T-helper 17 cell (primary cell): ENCODE results near the gene AHDC1. TPM values are rescaled to one million over a fixed set of nuclear protein-coding genes. Genes with fewer than 3 reads are reported as not detected.

Source experiments
- ATAC-seq: fragments of 150-1000 bp; cut with Tn5 transposase; 2 replicates; pipeline ENCODE4 v1.10.0; 2021; ENCODE audit warnings: mild to moderate bottlenecking, moderate library complexity
- DNase-seq, 3 donors: peaks; one replicate each; pipeline versions ENCODE4 v3.0.0 to v3.0.0-alpha.2; 2020 to 2021
- H3K9me3 ChIP-seq: one replicate; pipeline ENCODE4 v1.7.0; 2013; ENCODE audit warnings: low read length, mild to moderate bottlenecking; ENCODE audit not compliant: control insufficient read depth, poor library complexity, severe bottlenecking
- H3K27ac Mint-ChIP-seq: one replicate; pipeline ENCODE4 v1.8.0; 2022; ENCODE audit warnings: mild to moderate bottlenecking, moderate library complexity, mixed read lengths
- H3K27me3 Mint-ChIP-seq: one replicate; pipeline ENCODE4 v1.8.0; 2022; ENCODE audit warnings: mixed read lengths
- H3K36me3 Mint-ChIP-seq: one replicate; pipeline ENCODE4 v1.8.0; 2022; ENCODE audit warnings: low read depth, mixed read lengths
- H3K4me1 Mint-ChIP-seq: one replicate; pipeline ENCODE4 v1.8.0; 2022; ENCODE audit warnings: mild to moderate bottlenecking, mixed read lengths
- H3K4me3 Mint-ChIP-seq: one replicate; pipeline ENCODE4 v1.8.0; 2022; ENCODE audit warnings: mild to moderate bottlenecking, moderate library complexity, mixed read lengths
- total RNA-seq, 4 donors: library from RNA in 2 of 4; stranded (reverse) in 2 of 4; gene quantifications; one replicate each; pipeline ENCODE4 v1.2.3 and lab custom pipeline; 2022 to 2026

AHDC1 gene
- total RNA-seq, 2 donors from 2014 or later, result 15.9 to 18.7 TPM

DNA sequence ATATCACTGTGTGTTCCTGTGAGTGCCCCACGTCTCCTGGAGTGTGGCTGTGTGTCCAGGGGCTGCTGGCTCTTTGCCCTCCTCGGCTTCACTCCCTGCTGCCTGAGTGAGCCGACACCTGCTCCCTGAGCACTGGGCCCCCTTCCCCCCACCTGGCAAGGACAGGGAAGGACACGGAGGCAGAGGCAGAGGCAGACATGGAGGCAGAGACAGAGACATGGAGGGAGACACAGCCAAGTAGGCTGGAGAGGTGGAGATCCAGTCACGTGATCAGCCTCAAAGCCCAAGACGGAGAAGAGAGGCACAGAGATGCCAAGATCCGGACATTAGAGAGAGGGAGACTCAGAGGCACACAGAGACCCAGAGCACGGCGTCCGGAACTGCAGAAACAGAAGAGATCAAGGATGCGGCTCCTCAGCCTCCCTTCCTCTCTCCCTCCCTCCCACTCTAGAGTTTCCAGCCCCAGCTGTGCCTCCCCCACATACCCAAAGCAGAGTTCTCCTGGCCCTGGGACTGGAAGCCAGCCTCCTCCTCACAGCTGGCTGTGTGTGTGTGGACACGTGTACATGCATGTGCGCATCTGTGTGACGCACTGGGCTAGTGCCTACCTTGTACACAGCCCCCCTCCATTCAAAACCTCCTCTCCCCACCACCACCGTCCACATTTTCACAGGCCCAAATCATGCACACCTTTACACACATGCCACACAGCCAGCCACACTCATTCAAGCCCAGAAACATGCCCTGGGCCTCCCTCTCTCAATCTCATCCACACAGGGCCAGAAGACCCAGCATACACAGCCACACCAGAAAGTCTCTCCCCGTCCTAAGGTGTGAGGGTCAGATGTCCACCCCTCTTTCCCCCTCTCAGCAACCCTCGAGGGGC is 74.9 kb downstream of the AHDC1 start:
- no peaks in the 10 kb centered on the region for H3K9me3 ChIP-seq
- Mint-ChIP-seq H3K36me3 (peaks cover 8% of the 10 kb centered on the region), H3K4me1 (peaks cover 56% of the 10 kb centered on the region), H3K4me3 (peak overlapping the region; percentile 85), H3K27me3 (no peaks in the 10 kb centered on the region), H3K27ac (peak overlapping the region; percentile 63)
- DNase-seq (no peak), ATAC-seq (no peak)

DNA sequence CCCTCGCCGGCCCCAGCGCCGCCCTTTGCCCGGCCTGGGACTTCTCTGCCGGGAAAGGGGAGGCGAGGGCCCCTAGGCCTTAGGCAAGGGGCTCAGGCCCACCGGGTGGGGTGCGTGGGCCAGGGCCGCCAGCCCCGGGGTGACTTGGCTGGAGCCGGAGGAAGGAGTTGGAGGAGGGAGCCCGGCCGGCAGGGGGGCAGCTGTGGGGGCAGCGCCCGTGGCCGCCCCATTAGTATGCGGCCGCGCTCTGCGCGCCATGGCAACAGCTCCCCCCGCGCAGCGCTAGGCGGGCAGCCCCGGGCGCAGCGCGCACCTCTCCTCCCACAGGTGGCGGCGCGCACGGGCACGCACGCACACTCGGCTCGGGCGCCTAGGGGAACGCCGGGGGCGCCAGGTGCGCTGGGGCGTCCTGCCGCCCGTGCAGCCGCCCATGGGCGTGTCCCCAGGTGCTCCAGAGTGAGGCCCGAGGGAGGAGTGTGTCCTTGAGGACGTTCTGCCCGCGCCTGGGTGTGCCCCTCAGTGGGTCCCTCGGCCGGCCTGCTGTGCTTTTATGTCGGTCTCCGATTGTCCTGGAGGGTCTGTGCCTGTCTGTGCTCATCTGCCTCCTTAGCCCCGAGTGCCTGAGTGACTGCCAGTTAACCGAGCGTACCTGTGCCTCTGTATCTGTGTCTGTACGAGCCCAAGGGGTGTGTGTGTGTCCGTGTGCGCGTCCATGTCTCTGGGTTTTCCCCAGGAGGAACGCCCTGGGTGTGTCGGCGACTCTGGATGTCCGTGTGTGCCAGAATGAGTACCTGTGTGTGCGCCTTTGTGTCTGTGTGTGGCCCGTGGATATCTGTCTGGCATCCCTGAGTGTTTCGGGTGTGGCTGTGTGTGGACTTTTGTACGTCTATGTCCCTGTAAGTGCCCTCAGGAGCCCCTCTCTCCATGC is 75.8 kb downstream of the AHDC1 start:
- DNase-seq (peak; percentile 46 to 64 (median 47)), ATAC-seq (peak; percentile 72)
- peaks cover 8% of the 10 kb centered on the region for H3K36me3 Mint-ChIP-seq
- no peaks in the 10 kb centered on the region for H3K9me3 ChIP-seq
- peak overlapping the region; percentile 97 for H3K4me3 Mint-ChIP-seq
- peaks cover 58% of the 10 kb centered on the region for H3K4me1 Mint-ChIP-seq
- H3K27ac Mint-ChIP-seq, result peak overlapping the region; percentile 63
- H3K27me3 Mint-ChIP-seq, result no peaks in the 10 kb centered on the region

DNA sequence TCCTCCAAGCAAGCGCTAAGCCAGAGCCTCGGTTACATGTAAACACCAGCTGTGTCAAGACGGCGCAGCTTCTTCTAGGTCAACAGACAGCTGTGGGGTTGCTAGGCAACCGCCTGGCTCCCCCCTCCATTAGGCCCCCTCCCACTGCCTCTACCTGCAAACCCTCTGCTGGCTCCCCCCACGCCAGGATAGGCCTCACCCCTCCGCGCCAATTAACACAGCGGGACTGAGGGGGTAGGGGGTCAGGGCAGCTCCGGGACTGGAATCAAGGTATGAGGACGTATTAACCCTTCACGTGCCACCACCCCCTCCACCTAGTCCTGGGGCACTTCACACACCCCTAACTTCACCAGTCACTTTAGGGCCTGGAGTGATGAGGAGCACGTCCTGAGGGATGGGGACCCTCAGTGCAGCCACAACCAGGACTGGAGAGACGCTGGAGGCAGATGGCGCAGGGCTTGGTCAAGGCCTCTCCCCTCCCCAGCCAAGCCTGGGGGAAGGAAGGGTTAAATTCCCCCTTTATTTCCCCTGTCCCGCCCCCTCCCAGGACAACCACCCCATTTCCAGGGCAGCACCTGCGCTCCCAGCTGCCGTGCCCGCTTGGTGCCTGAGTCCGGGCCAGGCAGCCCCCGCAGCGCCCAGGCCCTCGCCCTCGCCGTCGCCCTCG is 76.6 kb downstream of the AHDC1 start:
- H3K4me3 Mint-ChIP-seq, result peak overlapping the region; percentile 97

DNA sequence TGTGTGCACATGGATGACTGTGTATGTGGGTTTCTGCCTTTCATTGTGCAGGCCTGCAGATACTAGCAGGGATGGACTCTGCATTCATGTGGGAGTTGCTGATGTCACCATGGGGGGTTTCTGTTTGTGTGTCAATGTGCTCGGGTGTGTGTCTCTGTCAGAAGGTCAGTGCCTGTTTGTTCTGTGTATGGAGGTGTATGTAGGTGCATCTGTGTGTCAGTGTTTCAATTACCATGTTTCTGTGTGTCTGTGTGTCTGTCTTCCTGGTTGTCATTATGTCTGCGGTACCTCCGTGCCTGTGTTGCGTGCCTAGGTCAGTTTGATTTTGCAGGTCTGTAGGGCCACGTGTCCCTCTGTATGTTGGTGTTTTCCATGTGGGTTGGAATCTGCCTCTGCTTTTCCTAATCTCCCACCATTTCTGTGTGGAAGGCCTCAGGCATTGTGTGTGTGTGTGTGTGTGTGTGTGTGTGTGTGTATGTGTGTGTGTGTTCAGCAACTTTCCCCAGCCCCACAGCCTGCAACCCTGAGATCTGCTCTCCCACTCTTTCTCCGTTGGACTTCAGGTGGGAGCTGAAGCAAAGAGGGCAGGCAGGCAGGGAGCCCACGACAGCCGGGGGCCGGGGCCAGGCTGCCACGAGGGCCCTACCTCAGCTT is 77.2 kb downstream of the AHDC1 start:
- peak overlapping the region; percentile 98 for H3K27ac Mint-ChIP-seq

More for the DNA sequence above, 76.6 kb downstream of the AHDC1 start:
- peak overlapping the region; percentile 98 for H3K27ac Mint-ChIP-seq
- H3K9me3 ChIP-seq, result no peaks in the 10 kb centered on the region
- ATAC-seq (peak; percentile 46), DNase-seq (peak; percentile 29 to 54 (median 51))
- H3K27me3 Mint-ChIP-seq, result no peaks in the 10 kb centered on the region
- peaks cover 56% of the 10 kb centered on the region for H3K4me1 Mint-ChIP-seq
- peaks cover 8% of the 10 kb centered on the region for H3K36me3 Mint-ChIP-seq

DNA sequence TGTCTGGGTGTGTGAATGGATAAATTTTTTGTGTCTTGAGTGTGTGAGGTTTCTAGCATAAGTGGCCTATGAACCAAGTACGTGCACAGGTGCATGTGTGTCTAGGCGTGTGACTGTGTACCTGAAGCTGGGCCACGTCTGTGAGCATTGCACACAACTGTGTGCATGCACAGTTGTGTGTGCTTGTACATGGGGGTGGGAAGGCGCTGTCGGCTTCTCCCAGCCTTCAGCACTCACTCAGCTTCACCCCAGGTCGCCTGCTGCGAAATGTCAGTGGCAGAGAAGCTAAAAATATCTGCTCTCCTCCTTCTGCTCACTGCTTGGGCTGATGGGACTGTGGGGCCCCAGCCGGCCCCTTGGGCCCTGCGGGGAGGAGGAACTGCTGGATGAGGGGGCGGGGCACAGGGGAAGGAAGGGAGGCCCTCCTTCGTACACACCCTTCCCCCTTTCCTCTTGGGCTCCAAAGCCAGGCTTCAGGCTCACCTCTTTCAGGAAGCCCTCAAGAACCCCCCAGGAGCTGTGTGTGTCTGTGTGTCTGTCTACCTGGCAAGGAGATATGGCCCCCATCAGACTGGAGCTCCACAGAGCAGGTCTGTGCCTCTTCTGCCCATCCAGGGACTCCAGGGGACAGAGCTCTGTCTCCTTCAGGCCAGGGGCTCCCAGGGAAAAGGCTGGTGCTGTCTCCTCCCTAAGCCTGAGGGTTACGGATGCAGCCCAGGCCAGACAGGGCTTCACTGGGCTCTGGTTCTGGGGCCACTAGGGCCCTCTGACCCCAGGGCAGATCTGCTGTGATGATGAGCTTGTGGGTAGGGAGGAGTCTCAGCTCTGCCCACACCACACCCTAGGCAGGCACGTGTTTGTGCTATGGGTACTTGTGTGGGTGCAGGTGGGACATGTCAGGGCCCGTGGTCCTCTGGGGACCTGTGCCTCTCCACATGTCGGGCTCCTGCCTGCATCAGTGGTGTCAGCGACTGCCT is 78.4 kb downstream of the AHDC1 start:
- DNase-seq (peak; percentile 14 to 32 (median 25)), ATAC-seq (peak; percentile 24)
- Mint-ChIP-seq H3K4me1 (peaks cover 58% of the 10 kb centered on the region), H3K27me3 (no peaks in the 10 kb centered on the region), H3K36me3 (peaks cover 8% of the 10 kb centered on the region), H3K27ac (peak overlapping the region; percentile 98), H3K4me3 (peak overlapping the region; percentile 97)
- no peaks in the 10 kb centered on the region for H3K9me3 ChIP-seq

More for the DNA sequence above, 77.2 kb downstream of the AHDC1 start:
- H3K9me3 ChIP-seq, result no peaks in the 10 kb centered on the region
- Mint-ChIP-seq H3K27me3 (no peaks in the 10 kb centered on the region), H3K36me3 (peaks cover 8% of the 10 kb centered on the region), H3K4me3 (peak overlapping the region; percentile 97), H3K4me1 (peaks cover 56% of the 10 kb centered on the region)
- no peak for DNase-seq
- no peak for ATAC-seq

DNA sequence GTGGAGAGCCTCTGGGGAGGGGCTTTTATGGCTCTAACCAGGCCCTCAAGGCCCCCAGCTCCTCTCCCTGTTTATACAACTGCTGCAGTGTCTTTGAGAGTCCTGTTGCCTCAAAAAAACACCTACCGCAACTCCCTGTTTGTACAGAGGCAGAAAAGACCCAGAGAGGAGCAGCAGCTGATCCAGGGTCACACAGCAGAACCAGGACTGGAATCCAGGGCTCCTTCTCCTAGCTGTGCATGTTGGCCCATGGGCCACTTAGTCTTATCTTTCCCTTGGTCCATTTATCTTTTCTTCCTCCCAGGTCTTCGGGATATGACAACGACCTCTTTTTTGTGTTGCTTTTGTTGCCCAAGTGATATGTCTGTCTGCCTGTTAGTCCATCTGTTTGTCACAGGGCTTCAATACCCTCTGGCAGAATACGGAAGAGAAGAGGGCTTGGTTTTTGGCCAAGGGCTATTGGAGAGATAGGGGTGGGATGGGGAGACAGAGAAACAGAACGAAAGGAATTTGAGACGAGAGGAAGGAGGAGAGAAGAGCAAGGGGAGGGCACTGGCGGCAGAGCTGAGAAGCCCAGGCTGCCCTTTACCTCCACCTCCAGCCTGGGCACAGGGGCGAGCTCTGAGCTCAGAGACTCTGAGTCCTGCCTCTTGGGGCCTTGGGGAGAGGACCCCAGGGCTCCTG is 80.5 kb downstream of the AHDC1 start:
- peak overlapping the region; percentile 98 for H3K27ac Mint-ChIP-seq
- H3K9me3 ChIP-seq, result no peaks in the 10 kb centered on the region
- ATAC-seq (no peak), DNase-seq (no peak)
- peaks cover 59% of the 10 kb centered on the region for H3K4me1 Mint-ChIP-seq
- H3K36me3 Mint-ChIP-seq, result peaks cover 6% of the 10 kb centered on the region
- H3K27me3 Mint-ChIP-seq, result no peaks in the 10 kb centered on the region
- peak overlapping the region; percentile 97 for H3K4me3 Mint-ChIP-seq

DNA sequence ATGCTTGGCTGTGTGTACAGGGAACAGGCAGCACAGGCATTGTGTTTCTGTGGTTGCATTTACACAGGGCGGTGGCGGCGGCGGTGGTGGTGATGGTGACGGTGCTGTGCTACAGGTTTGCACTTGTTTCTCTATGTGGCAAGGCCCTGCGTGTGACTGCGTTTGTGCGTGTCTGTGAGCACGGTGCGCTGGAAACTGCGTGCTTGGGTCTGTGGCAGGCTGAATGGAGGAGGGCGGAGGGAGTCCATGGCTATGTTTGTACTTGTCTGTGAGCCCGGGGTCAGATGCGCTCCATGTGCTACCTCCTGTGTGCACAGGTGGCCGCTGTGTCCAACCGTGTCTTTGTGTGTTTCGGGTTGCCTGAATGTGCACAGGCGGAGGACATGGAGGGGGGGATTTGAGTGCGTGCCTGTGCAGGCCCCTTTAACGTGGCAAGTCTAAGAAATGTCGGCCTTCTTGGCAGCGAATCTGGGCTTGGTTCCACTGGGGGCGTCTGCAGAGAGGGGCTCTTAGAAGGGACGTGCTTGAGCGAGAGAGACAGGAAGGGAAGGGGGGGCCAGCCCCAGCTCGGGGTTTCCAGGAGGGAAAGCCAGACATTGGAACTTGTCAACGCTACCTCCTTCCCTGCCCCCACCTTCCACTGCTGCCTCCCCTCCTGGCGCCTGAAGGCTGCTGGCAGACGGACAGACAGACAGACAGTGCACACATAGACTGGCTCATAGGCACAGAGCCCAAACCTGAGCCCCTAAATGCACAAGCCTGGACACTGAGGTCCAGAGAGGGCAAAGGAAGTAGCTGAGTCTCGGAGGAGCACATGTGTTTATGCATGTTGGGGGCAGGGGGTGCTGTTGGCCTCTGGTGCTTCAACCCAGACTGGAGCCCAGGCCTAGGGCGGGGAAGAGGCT is 81.3 kb downstream of the AHDC1 start:
- peak overlapping the region; percentile 98 for H3K27ac Mint-ChIP-seq
- H3K4me1 Mint-ChIP-seq, result peaks cover 56% of the 10 kb centered on the region
- peak; percentile 63 for ATAC-seq
- no peaks in the 10 kb centered on the region for H3K9me3 ChIP-seq
- peak; percentile 31 to 51 (median 34) for DNase-seq
- peaks cover 6% of the 10 kb centered on the region for H3K36me3 Mint-ChIP-seq
- peak overlapping the region; percentile 97 for H3K4me3 Mint-ChIP-seq
- H3K27me3 Mint-ChIP-seq, result no peaks in the 10 kb centered on the region

DNA sequence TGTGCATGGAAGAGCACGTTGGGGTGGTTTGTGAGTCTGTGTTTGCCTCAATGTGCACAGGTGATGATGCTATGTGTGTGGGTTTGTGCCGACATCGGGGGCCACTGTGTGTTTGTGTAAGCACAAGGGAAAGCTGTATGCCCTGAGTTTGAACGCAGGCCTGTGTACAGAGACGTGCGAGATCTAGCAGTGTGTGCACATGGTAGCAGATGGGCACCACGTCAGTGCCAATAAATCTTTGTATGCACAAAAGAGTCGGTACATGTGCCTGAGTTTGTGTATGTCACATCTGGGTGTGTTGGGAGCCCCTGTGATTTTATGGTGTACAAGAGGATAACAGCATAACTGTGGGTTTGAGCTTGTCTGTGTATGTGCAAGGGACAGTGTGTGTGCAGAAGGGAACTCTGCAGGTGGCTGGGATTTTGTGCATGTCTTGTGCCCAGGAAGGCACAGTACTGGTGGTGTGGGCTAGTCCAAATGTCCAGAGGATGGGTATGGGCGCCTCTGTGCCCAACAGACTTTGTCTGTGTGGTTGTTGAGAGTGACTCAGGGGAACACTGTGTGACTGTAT is 82.0 kb downstream of the AHDC1 start:
- Mint-ChIP-seq H3K4me3 (peak overlapping the region; percentile 97), H3K27ac (peak overlapping the region; percentile 98), H3K27me3 (no peaks in the 10 kb centered on the region), H3K36me3 (peaks cover 6% of the 10 kb centered on the region), H3K4me1 (peaks cover 59% of the 10 kb centered on the region)
- ATAC-seq, result peak; percentile 6
- DNase-seq, result no peak
- no peaks in the 10 kb centered on the region for H3K9me3 ChIP-seq

DNA sequence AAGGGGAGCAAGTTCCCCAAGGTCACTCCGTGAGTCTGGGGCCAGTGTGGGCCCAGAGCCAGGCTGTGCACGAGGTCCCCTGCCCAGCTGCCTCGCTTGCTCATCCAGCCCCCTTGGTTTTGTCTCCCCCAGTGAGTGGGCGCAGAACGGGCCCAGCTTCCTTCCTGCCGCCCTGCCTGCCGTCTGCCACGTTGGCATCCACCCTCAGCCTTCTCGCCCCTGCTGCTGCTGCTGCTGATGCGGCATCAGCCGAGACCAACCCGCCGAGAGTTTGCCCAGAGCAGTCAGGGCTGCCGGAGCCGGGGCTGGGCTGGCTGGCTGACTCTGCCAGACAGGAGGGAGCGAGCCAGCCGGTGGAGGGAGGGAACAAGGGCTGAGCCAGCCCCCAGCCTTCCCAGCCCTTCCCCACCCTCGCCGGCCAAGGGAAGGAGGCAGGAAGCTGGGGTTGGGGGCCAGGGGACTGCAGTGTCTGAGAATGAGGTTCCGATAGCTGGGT is 82.6 kb downstream of the AHDC1 start:
- H3K4me3 Mint-ChIP-seq, result peak overlapping the region; percentile 97
- H3K27me3 Mint-ChIP-seq, result no peaks in the 10 kb centered on the region
- peaks cover 54% of the 10 kb centered on the region for H3K4me1 Mint-ChIP-seq
- peaks cover 6% of the 10 kb centered on the region for H3K36me3 Mint-ChIP-seq
- DNase-seq, result peak; percentile 27 to 37 (median 31)
- no peaks in the 10 kb centered on the region for H3K9me3 ChIP-seq
- peak; percentile 30 for ATAC-seq
- peak overlapping the region; percentile 98 for H3K27ac Mint-ChIP-seq

DNA sequence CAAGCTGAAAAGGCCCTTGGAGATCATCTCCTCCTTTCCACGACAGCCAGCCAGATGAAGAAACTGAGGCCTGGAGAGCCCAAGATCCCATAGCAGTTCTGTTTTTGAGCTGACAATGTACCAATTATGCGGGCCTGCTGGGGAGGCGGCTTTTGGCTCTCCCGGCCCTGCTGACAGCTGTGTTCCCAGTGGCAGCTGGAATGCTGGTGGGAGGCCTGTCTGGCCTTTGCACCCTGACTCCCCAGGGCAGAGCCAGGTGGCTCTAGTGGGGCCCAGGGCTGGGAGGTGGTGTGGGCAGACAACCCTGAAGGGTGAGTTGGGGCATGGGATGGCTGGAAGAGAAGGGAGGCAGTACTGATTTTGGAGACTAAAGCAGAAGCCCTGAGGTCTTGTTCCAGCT is 83.3 kb downstream of the AHDC1 start:
- Mint-ChIP-seq H3K4me3 (no peak overlapping the region), H3K27ac (peak overlapping the region; percentile 98), H3K4me1 (peaks cover 48% of the 10 kb centered on the region), H3K36me3 (peaks cover 6% of the 10 kb centered on the region), H3K27me3 (no peaks in the 10 kb centered on the region)
- ATAC-seq (no peak), DNase-seq (no peak)
- H3K9me3 ChIP-seq, result no peaks in the 10 kb centered on the region
